Activated CD8-positive, alpha-beta memory T cell treated with anti-CD3 and anti-CD28 coated beads, Interleukin-2, amount 50 U/mL, for 48 hours (primary cell): ENCODE data around the gene TMEM33.
"Not testable (repeated sequence)": the region's sequence is repeated elsewhere in the genome, so short reads cannot be mapped to it uniquely, and the experiment has no call there.

ENCODE experiments used
- DNase-seq: peaks from one replicate; pipeline ENCODE4 v3.0.0-alpha.2; 2020

Gene TMEM33, protein sequence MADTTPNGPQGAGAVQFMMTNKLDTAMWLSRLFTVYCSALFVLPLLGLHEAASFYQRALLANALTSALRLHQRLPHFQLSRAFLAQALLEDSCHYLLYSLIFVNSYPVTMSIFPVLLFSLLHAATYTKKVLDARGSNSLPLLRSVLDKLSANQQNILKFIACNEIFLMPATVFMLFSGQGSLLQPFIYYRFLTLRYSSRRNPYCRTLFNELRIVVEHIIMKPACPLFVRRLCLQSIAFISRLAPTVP

DNA sequence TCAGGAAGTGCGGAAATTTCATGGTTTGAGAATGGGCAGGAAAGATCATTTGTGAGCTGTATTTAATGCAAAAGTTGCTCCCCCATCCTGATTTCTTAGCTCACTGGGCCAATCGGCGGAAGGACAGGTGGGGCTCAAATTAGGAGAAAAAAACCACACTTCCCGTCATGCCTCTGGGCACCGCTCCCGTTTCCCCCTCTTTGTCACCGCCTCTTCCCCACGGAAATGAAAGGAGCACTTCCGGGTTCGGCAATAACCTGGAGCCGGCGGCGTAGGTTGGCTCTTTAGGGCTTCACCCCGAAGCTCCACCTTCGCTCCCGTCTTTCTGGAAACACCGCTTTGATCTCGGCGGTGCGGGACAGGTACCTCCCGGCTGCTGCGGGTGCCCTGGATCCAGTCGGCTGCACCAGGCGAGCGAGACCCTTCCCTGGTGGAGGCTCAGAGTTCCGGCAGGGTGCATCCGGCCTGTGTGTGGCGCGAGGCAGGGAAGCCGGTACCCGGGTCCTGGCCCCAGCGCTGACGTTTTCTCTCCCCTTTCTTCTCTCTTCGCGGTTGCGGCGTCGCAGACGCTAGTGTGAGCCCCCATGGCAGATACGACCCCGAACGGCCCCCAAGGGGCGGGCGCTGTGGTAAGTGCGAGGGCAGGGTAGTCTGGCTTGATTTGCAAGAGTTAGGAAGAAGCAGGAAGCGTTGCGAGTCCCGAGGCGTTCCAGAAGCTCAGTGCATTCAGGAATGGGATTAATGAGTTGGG, at the start of gene TMEM33:
Gene TMEM33, plus strand, starts transcription at position 529 of the 751 bp plus-strand sequence. Its CDS starts 56 bp downstream, at position 585.
- peak; percentile 84 for DNase-seq

DNA sequence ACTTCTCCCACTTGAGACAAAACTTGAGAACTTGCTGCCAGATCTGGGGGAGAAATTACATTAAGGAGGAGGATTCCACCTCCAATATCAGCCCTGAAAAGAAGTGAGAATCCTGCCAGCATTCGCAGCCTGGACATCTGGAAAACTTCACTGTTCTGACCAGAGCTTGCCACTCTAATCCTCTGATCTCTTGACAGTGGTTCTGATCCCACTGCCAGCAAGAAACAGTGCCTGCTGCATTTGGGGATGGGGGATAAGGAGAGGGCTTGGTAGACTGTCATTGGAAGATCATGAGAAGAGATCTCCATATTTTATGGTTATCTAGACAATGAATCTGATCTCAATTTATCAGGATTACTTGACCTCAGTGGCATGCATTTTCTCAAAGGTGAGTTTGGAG, 49.8 kb upstream of the TMEM33 start:
- DNase-seq = no peak

DNA sequence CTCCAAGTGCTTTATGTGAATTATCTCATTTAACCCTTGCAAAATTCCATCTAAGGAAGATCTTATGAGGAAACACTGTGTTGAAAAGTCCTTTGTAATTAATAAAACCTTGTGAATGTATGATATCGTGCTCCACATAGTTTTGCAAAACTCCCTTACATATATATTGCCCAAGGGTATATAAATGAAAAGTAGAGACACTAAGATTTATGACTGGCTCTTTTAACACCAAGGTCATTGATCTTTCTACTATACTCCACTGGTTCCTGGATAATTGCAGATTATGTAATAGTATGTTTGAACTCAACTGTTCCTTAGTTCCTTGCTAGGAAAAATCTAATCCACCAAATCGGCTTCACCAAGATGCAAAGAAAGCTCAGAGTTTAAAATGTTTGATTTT, 48.0 kb upstream of the TMEM33 start:
- no peak for DNase-seq

DNA sequence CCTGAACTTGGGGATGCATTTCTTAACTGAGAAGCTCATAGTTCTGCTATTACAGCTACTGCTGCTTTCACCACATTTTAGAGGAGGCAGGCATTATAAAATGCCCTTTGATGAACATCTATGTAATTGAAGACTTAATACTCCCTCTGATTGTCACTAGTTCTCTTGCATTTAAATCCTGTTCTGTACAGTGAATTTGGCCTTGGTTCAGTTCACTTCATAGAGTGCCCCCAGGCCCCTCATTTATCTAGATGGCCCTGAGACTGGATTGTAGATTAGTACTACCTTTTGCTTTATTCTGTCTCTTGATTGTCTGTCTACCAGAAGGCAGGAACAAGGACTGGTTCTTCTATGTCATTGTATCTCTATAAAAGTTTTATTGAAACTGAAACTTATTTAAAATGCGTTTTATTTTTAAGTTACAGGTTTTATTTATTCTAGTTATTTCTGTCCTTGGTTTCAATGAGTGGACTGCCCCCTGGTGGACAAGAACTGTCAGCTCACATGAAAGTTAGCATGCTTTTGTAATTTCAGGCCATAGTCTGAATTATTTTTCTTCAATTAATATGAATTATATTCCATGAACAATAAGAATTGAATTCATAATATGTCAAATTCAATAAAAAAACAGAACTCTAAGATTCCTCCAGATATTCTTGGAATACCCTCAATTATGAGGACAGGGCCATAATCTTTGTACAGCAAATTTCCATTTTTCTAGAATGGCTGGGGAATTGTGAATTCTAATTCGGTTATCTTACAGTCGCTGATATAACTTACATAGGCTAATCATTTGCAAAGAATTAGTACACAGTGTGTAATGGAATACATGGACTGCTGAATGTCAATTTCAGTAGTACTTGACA, 47.2 kb upstream of the TMEM33 start:
- DNase-seq = no peak

DNA sequence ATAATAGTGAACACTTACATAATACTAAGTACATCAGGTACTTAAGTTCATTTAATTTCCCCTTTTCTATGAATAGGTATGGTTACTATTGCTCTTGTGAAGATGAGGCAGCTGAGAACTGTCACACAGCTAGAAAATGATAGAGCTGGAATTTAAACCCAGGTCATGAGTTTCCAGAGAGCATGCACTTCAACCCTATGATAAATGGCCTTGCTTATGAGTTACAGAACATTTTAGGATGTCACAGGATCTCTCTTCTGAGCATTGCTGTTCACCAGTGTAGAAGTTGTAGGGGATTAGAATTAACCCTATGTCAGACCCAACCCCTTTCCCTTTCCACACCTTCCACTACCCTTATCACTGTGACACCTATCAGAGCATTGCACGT, 46.5 kb upstream of the TMEM33 start:
- DNase-seq = no peak

DNA sequence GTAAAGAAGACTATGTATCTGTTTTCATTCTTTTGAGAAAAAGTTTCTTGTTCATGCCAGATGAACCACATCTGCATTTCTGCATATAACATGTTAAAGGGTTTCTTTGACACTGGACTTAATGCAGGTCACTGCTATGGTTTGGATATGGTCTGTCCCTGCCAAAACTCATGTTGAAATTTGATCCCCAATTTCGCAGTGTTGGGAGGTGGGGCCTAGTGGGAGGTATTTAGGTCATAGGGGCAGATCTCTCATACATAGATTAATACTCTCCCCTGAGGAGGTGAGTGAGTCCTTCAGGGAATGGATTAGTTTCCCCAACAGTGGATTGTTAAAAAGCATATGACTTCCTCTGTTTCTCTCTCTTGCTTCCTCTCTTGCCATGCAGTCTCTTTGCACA, 45.9 kb upstream of the TMEM33 start:
- DNase-seq = no peak

DNA sequence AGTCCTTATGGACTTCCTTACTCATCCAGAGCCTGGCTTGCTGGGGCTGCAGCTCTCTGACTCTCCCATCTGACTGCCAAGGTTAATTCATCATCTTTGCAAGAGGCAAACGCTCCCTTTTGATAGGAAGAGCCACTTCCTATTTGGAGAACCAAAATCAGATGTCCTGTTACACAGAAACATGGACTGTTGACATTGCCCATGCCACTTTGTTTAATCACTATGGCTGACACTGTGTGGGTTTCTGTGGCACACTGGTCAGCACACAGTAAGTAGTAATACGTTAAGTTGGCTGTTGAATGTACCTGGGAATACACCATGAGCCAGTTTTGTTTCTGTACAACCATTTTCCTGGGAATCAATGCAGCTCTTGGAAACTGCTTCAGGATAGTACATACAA, 45.1 kb upstream of the TMEM33 start:
- DNase-seq = no peak

DNA sequence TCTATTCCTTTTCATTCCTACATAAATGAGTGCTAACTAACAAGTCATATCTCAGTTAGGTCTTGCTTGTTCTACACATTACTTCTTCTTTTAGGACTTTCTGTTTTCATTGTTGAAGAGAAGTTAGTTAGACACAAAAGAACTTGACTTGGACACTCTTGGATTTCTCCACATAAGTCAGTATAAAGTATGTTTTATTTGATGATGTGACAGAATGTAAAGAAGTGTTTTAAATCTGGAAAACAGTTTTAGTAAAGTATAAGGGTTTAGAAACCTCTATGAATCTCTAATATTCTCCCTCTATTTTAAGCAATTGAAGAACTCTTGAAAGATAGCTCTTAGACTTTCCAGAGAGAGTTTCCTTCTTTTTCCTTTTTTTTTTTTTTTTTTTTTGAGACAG, 38.6 kb upstream of the TMEM33 start:
- no peak for DNase-seq

DNA sequence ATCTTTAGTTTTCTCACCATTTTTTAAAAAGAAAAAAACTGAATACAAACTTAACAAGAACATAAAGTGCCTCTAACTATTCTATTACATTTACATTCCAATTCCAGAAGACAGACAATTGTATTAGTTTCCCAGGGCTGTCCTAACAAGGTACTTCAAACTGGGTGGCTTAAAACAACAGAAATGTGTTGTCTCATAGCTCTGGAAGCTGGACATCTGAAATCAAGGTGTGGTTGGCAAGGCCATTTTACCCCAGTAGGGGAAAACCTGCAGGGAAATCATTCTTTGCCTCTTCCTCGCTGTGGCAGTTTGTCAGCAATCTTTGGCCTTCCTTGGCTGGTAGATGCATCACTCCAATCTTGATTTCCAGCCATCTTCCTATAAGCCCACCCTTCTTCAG, 37.5 kb upstream of the TMEM33 start:
- DNase-seq = no peak

DNA sequence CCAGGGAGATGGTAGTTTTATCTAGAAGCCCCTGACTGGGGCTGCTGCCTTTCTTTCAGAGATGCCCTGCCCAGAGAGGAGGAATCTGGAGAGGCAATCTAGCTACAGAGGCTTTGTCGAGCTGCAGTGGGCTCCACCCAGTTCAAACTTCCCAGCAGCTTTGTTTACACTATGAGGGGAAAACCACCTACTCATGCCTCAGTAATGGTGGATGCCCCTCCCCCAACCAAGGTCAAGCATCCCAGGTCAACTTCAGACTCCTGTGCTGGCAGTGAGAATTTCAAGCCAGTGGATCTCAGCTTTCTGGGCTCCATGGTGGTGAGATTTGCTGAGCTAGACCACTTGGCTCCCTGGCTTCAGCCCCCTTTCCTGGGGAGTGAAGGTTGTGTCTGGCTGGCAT, 26.1 kb upstream of the TMEM33 start:
- DNase-seq = not testable (repeated sequence)

DNA sequence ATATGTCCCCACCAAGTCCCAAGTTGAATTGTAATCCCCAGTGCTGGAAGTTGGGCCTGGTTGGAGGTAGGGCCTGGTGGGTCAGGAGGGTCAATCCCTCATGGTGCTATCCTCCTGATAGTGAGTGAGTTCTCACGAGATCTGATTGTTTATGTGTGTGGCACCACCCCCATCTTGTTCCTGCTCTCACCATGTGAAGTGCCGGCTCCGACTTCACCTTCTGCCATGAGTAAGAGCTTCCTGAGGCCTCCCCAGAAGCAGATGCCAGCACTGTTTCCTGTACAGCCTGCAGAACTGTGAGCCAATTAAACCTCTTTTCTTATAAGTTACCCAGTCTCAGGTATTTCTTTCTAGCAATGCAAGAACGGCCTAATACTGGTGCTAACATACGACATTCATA, 22.7 kb upstream of the TMEM33 start:
- no peak for DNase-seq

DNA sequence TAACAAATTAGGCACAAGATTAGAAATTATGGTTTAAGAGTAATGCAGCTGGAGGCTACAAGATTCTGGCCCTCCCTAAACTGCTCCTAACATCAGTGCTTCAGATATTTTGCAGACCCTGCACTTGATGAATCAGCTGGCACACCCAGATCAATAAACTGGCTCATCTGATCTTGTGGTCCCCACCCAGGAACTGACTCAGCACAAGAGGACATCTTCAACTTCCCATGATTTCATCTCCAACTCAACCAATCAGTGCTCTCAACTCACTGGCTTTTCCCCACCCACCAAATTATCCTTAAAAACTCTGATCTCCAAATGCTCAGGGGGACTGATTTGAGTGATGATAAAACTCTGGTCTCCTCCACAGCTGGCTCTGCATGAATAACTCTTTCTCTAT, 21.7 kb upstream of the TMEM33 start:
- DNase-seq = no peak

DNA sequence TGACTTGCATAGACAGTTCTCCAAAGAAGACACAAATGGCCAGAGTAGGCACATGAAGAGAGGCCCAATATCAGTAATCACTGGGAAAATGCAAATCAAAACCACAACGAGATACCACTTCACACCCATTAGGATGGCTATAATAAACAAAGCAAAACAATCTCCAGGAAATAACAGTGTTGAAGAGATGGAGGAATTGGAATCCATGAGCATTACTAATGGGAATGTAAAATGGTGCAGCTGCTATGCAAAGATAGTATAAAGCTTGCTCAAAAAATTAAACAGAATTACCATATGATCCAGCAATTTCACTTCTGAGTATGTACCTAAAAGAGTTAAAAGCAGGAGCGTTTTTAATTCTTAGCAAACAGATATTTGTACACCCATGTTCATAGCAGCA, 17.0 kb upstream of the TMEM33 start:
- DNase-seq = no peak

DNA sequence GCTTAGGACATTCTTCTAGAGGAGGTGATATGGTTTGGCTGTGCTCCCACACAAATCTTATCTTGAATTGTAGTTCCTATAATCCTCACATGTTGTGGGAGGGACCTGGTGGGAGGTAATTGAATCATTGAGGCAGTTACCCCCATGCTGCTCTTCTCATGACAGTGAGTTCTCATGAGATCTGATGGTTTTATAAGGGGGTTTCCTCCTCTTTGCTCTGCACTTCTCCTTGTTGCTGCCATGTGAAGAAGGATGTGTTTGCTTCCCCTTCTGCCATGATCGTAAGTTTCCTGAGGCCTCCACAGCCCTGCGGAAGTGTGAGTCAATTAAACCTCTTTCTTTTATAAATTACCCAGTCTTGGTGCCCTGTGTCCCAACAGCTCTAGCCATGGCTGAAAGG, 14.8 kb upstream of the TMEM33 start:
- DNase-seq = not testable (repeated sequence)

DNA sequence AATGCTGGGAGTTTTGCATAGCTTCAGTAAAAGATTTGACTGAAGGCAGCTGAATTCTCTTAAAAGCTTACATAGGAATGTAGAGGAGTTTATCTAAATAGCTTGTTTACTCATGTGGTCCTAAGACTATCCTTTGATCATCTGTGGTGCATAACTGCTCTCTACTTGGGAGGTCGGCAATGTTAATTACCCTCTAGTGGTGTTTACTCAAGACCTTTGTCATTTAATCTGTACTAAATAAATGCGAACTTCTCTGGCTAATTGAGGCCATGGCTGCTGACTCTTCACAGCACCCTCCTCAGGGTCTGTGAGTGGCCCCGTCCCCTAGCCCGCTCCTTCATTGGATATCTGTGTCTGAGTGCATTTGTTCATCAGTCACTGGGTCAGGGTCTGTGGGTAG, 13.8 kb upstream of the TMEM33 start:
- DNase-seq = no peak

DNA sequence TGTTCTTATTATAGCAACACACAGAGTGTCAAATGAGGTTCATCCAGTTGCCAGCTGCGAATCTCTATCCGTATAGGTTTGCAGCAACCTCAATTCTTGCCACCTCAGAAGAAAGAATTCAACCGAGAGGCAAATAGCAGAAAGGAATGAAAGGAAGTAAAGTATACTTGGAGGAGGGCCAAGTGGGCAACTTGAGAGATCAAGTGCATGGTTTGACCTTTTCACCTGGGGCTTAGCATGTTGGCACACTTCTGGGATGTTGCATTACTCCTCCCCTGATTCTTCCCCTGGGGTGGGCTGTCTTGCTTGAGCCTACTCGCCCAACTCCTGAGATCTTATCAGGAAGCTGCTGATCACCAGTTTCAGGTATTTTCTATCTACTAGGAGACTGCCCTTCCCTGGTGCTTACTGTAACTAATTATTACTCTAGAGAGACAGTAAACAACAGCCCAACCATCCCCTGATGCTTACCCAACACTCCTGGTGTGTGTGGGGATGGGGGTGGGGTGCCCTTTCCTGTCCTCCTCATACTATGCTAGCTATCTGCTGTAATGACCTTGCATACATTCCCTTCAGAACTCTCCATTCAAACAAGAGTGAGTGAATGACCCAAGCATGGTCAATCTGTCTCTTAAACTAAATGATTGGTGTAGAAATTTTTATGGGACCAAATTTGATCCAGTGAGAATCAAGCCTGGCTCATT, 7.3 kb upstream of the TMEM33 start:
- no peak for DNase-seq

DNA sequence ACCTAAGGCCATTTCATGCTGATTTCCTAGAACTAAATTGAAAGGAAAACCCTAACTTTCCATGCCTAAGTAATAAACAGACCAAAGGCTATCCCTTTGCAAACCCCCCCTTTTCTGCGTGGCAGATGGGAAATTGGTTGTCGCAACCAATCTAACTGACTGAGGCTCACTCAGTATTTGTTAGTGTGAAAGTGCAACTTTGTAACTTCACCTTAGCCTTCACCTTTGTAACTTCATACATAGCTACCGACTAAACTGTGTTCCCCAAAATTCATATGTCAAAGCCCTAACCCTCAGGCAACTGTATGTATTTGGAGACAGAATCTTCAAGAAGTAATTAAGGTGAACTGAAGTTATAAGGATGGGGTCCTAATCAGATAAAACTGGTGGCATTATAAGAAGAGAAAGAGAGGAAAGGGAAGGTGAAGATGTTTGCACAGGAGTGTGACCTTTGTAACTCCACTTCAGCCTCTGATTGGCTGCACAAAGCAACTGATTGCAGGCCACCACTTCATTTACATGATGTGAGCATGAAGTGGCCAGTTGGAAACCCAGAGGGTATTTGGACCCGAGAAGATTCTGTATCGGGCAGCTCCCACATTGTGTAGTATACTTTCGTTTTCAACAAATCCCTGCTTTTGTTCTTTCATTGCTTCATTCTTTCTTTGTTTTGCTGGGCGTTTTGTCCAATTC, 4.9 kb upstream of the TMEM33 start:
- no peak for DNase-seq

DNA sequence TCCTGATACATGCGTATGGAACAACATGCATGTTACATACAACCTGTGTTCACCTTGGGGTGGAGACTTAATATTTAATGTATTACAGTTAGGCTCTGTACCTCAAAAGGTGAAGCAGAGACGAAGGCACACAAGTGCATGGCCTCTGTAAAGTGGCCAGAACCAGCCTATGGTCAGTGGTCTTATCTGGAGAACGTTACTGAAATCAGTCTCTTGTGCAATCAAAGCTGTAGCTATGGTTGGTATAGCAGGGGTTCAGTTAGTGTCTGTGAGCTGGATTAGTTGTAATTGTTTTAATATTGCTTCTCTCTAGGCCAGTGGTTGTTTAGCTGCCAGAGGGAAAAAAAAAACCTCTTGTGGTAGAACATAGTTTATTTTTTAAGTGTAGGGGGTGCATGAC, 2.2 kb upstream of the TMEM33 start:
- no peak for DNase-seq

DNA sequence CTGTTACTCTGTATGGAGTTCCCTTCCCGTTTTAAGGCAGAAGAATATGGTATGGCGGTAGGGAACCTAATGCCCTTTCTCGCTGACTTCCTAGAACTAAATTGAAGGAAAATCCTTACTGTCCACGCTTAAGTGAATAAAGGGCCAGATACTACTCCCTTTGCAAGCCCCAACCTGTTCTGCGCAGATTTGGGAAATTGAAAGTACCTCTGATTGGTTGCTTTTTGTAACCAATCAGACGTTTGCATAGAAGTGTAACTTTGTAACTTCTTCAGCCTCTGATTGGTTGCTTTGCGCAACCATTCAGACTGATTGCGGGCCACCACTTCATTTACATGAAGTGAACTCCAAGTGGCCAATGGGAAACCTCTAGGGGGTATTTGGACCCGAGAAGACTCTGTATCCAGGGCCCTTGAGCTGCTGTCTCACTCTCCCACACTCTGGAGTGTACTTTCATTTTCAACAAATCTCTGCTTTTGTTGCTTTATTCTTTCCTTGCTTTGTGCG, 1.2 kb upstream of the TMEM33 start:
- DNase-seq = no peak

DNA sequence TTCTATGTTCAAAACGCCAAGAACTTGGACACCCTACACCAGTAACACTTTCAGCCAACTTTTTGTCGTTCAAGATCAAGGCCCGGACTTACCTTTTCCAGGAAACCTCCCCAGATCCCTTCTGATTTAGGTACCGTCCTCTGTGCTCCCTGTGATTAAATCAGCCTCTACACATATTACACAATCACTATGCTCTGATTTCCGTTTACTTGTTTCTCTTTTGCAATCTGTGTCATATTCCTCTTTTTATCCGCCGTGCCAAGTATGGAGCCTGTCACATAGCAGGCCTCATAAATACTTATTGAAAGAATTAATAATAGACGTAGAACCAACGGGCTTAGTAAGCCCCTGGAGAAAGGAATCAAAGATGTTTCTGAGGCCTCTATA, 722 bp upstream of the TMEM33 start:
- no peak for DNase-seq

DNA sequence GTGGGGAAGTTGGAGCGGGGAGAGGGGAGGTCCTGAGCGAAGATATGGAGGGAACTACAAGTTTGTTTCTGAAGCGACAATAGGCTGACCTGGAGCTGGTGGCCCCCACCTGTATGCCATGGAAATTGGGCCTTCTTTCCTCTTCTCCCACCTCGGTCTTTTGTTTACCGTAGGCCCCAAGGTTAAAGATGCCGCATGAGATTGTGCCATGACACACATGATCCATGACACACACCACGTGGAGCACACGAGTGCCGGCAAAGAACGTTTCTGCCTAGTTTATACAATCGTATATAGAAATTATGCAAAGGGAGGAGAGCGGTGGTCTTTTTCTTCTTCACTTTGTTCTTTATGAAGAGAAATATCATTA, 408 bp downstream of the TMEM33 start:
- no peak for DNase-seq

DNA sequence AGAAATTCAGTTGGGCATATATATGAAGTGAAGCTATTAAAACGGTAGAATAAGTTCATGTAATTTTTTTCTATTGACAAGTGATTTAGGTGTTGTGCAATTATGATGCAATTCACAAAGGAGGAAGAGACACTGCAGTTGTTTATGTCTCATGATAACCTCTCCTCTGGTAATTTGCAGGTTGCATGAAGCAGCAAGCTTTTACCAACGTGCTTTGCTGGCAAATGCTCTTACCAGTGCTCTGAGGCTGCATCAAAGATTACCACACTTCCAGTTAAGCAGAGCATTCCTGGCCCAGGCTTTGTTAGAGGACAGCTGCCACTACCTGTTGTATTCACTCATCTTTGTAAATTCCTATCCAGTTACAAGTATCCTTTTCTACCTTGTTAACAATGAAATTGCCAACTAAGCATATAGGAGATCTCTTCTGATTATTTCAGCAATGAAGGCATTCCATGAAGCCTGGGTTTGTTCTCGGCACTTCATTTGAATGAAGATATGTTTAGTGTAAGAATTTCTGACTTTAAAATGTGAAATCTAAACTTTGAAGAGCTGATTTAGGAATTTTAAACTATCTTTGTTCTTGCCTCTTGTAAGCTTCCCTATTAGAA, 3.9 kb downstream of the TMEM33 start:
- DNase-seq = no peak
